GM18502 (cell line): ENCODE results near the gene TRIM38.
"Not testable (repeated sequence)": the region's sequence is repeated elsewhere in the genome, so short reads cannot be mapped to it uniquely, and the experiment has no call there.

Source experiments
- ATAC-seq: cut with Tn5 transposase; IDR thresholded peaks from one replicate; pipeline ENCODE4 v1.9.1; 2021; ENCODE audit warnings: mild to moderate bottlenecking; ENCODE audit not compliant: unreplicated experiment, poor library complexity

Gene TRIM38, protein sequence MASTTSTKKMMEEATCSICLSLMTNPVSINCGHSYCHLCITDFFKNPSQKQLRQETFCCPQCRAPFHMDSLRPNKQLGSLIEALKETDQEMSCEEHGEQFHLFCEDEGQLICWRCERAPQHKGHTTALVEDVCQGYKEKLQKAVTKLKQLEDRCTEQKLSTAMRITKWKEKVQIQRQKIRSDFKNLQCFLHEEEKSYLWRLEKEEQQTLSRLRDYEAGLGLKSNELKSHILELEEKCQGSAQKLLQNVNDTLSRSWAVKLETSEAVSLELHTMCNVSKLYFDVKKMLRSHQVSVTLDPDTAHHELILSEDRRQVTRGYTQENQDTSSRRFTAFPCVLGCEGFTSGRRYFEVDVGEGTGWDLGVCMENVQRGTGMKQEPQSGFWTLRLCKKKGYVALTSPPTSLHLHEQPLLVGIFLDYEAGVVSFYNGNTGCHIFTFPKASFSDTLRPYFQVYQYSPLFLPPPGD

DNA sequence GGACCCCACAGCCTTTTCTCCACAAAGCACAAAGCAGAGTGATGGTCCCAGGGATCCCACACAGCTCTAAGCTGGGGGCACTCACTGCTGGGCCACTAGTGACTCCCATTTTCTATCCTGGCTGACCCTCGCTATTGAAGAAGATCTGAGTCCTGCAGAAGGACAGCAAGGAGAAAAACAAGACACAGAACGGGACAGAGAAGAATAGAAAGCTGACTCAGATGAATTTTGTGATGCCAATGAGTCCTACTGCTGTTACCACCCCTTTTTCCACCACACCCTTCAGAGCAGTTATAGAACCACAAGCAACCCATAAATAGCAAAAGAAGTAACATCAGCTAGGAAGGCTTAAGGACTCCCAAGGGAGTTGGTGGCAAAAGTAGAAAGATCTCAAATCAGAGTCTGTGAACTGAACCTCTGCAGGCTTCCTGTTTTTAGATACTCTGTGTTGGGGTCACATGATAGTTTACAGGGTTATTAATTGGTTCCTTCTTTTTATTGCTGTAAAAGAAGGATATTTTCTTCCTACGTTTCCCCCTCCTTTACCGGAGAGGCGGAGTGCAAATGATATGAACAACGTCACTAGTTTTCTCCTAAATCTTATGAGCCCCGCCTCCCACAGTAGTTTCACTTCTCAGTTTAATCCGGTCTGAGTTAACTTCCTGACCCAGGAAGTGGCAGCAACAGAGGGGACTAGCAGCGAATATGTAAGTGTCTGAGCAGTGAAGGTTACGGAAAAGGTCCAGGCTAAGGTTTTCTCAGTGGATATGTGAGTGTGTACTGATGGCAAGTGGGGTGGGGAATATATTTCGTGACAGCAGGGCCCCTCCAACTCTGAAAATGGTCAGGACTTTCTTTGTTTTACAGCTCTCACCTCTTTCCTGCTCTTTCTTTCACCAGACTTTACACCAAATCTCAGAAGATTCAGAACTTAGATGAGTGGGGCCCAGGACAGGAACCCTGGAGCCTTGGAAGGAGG, at the start of gene TRIM38:
TSS of gene TRIM38 (plus strand) at position 654 of the 979 bp plus-strand sequence. CDS start 3,721 bp downstream, outside the sequence.
- ATAC-seq = peak; percentile 77

- ATAC-seq = no peak
These were observed 48.9 kb upstream of the TRIM38 start for GRCh38 chr6:25913741-25914140.

DNA sequence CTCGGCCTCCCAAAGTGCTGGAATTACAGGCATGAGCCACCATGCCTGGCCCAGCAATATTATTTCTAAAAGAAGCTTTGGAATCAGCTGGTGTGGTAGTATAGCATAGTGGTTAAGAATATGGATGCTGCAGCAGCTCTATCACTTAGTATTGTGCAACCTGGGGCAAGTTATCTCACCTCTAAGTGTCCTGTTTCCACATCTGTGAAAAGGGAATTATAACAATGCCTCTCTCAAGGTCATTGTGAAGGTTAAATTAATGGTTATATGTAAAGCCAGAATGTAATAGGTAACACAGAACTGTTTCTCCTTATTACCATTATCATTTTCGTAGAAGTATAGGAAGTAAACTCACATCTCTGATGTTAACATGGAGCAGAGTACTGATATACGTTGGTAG, 46.3 kb upstream of the TRIM38 start:
- no peak for ATAC-seq

GRCh38 chr6:25916789-25917490, 45.7 kb upstream of the TRIM38 start:
- no peak for ATAC-seq

GRCh38 chr6:25918083-25918683, 44.4 kb upstream of the TRIM38 start:
- ATAC-seq = no peak

- no peak for ATAC-seq
These were observed 42.9 kb upstream of the TRIM38 start for GRCh38 chr6:25919657-25920056.

DNA sequence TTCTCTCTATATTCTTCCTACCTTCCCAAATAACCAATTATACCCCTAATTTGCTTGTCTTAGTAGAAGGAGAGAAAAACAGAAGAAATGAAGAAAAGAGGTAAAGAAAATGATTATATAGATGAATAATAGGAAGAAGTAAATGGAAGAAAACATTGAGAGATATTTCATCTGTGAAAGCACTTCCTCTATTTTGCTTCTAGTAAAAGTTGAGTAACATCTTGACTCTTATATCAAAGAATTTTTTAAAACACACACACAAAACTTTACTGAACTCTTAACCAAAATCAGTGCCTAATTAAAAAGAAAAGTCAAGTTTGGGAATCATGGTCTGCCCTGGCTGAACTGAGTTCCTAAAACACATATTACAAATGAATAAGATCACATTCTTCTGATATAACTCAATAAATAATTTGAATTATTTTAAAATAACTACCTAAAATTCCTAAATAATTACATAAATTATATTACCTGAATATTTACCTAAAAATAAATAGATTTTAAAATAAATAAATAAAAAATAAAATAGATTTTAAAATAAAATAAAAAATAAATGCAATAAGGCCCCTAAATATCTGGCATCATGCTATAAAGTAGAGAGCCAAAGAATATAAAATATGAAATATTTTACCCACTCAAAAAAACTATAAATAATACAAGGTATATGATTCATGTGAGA, 40.9 kb upstream of the TRIM38 start:
- no peak for ATAC-seq

DNA sequence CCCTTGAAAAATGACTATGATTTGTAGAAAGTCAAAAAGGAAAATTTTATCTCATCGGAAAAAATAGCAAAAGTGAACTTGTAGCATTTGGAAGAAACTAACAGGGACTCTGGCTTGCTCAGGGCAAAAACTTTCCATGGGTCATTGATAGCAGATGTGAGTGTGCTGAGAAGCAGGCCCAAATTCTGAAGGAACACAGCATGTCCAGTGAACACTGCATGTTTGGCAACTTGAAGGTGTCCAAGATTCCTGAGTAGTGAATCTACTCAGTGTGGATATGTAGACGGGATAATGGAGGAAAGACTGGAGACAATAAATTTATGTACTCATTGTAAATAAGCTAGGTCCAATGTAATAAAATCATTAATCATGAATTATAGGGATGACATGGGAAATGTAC, 40.3 kb upstream of the TRIM38 start:
- ATAC-seq = no peak

GRCh38 chr6:25925876-25926275, 36.7 kb upstream of the TRIM38 start:
- ATAC-seq = no peak

- no peak for ATAC-seq
These were observed 35.4 kb upstream of the TRIM38 start for GRCh38 chr6:25927178-25927577.

DNA sequence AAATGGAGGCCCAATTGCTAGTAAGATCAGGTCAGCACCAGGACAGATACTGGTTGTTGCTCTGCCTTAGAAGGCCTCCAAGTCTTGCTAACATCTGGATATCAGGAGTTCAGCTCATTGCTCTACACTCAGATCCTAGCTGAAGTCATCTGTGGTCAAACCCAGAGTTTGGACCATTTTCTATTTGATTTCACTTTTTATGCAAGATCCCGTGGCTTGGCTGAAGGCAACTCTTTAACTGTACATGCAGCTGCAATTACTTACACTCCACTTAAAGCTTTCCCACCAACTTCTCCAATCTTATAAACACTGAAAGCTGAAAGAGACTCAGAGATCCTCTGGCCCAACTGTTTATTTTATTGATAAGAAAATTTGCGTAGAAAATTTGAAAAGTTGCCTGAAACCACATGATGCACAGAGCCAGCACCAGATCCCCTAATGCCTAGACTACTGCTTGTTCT, 34.8 kb upstream of the TRIM38 start:
- no peak for ATAC-seq

DNA sequence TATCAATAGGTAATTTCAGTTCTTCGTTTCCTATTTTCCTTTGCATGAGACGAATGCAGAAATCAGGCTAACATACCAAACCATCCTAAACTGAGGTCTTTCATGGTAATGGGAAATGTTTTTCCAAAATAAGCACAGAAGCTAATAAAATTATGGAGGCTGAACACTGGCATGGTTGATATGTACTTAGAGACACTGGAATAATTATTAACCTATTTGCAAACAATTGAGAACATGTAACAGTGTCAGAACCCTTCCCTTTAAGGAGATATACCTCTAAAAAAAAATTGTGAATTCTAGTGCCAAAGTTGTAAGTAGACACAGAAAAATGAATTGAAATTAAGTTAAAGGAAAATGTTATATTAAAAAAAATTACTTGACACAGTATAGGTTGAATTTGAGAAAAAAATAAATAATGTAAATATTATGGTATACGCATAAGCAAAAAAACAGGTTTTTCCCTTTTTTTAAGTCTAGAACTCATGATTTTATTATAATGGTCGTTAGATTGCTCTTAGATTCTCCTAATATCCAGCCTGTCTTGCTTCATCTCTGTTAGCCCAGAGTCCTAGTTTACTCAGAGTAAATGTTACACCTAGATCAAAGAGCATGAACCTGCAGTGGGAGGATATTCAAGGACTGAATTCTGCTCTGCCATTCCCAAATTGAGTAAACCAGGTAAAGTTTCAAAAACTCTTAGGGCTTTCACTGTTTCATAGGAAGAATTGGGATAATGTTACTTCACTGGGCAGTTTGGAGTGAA, 33.9 kb upstream of the TRIM38 start:
- no peak for ATAC-seq

DNA sequence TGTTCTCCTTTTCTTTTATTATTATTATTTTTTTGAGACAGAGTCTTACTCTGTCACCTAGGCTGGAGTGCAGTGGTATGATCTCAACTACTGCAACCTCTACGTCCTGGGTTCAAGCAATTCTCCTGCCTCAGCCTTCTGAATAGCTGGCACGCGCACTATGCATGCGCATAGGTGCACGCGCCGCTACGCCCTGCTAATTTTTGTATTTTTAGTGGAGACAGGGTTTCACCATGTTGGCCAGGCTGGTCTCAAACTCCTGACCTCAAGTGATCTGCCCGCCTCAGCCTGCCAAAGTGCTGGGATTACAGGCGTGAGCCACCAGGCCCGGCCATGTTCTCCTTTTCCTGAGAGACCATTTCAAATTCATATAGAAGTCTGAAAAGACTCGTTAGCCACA, 32.8 kb upstream of the TRIM38 start:
- not testable (repeated sequence) for ATAC-seq

GRCh38 chr6:25930532-25931410, 31.8 kb upstream of the TRIM38 start, which contains the start of gene SLC17A2:
Gene SLC17A2, minus strand, starts transcription at chr6:25930691. Its CDS starts 4,895 bp downstream, at chr6:25925796.
- no peak for ATAC-seq

DNA sequence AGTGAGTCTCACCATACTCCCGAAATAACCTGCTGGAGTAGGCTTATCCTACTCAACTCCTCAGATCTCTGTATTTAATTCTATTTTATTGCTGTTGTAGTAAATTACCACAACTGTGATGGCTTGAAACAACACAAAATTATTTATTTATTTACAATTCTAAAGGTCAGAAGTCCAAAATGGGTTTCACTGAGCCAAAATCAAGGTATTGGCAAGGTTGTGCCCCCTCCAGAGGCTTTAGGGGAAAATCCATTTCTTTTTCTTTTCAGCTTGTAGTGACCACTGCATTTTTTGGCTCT, 31.2 kb upstream of the TRIM38 start:
- ATAC-seq = no peak

- no peak for ATAC-seq
These were observed 28.4 kb upstream of the TRIM38 start for GRCh38 chr6:25934156-25934555.

GRCh38 chr6:25934735-25935313, 27.8 kb upstream of the TRIM38 start:
- no peak for ATAC-seq
